GM12878 (cell line): ENCODE results near the gene RPLP1. TPM values are rescaled to one million over a fixed set of nuclear protein-coding genes. Genes with fewer than 3 reads are reported as not detected.
A peak's percentile ranks its signal among the peaks of the same experiment; 100 is the strongest.

Experiments
- ATAC-seq: fragments of 200-7000 bp; cut with Tn5 transposase; 3 replicates; pipeline ENCODE4 v1.9.1; 2020; ENCODE audit warnings: mild to moderate bottlenecking, moderate library complexity
- BruUV-seq: library from RNA; stranded (reverse); fragments of 400-500 nt; replicated peaks from 2 replicates; lab custom pipeline; 2021; lab: Mats Ljungman, UMichigan
- CTCF ChIA-PET: fragments of 300-600 bp; sonication (Branson Sonifier 250); formaldehyde crosslinking; extraction: SDS; loops from one replicate; lab custom pipeline; 2021; ENCODE audit warnings: inconsistent platforms; lab: Yijun Ruan, JAX
- POLR2A ChIA-PET: fragments of 350-600 bp; formaldehyde crosslinking; extraction: SDS; loops from one replicate; lab custom pipeline; 2021; ENCODE audit warnings: inconsistent platforms; lab: Charles Lee
- RAD21 ChIA-PET: fragments of 300-600 bp; sonication (Branson Sonifier 250); formaldehyde crosslinking; loops from one replicate; lab custom pipeline; 2023; ENCODE audit warnings: antibody characterized with exemption; ENCODE audit not compliant: unreplicated experiment; lab: Charles Lee
- SMC1A ChIA-PET: fragments of 300-600 bp; sonication (Branson Sonifier 250); formaldehyde crosslinking; loops from one replicate; lab custom pipeline; 2023; ENCODE audit not compliant: unreplicated experiment, uncharacterized antibody; lab: Charles Lee
- DNase-seq: peaks from one replicate; pipeline ENCODE4 v3.0.0-alpha.2; 2011; ENCODE audit warnings: low read depth, low spot score
- FAIRE-seq: peaks from 3 replicates; lab custom pipeline; 2011; peaks lifted over from hg19 to GRCh38; lab: Jason Lieb, UNC
- H2AFZ ChIP-seq: 2 replicates; pipeline ENCODE4 v1.6.0; 2011; ENCODE audit warnings: low read depth, low read length, control low read depth; ENCODE audit not compliant: control insufficient read depth
- H3K27ac ChIP-seq: 2 replicates; pipeline ENCODE4 v1.5.1; 2011; ENCODE audit warnings: control low read depth; ENCODE audit not compliant: control insufficient read depth, insufficient read depth
- H3K27me3 ChIP-seq, 2 experiments: replicated peaks in 1 of 2; 2 replicates each; pipeline versions ENCODE4 v1.6.0 to v1.6.1; 2011; ENCODE audit warnings: low read length in 1 of 2; ENCODE audit not compliant: control insufficient read depth in 2 of 2, insufficient read depth in 2 of 2
- H3K36me3 ChIP-seq, 2 experiments: 2 replicates each; pipeline ENCODE4 v1.5.1; 2011; ENCODE audit warnings: low read length in 1 of 2; ENCODE audit not compliant: control insufficient read depth in 2 of 2, insufficient read depth in 2 of 2
- H3K4me1 ChIP-seq: 2 replicates; pipeline ENCODE4 v1.6.1; 2011; ENCODE audit warnings: mild to moderate bottlenecking, low read length, moderate library complexity, mixed read lengths; ENCODE audit not compliant: control insufficient read depth, insufficient read depth
- H3K4me2 ChIP-seq: 2 replicates; pipeline ENCODE4 v1.6.0; 2011; ENCODE audit warnings: control low read depth; ENCODE audit not compliant: control insufficient read depth, insufficient read depth
- H3K4me3 ChIP-seq: fragments of 200-600 bp; sonication (generic); 2 replicates; pipeline ENCODE4 v1.5.1; 2016
- H3K79me2 ChIP-seq: 2 replicates; pipeline ENCODE4 v1.6.0; 2011; ENCODE audit warnings: low read length; ENCODE audit not compliant: control insufficient read depth, insufficient read depth
- H3K9ac ChIP-seq: 2 replicates; pipeline ENCODE4 v1.8.0; 2011; ENCODE audit warnings: low read length, control low read depth, mixed read lengths; ENCODE audit not compliant: control insufficient read depth, insufficient read depth
- H3K9me3 ChIP-seq: replicated peaks from 3 replicates; pipeline ENCODE4 v1.5.1; 2011; ENCODE audit warnings: mild to moderate bottlenecking, low read length; ENCODE audit not compliant: control insufficient read depth, insufficient read depth
- H4K20me1 ChIP-seq: 2 replicates; pipeline ENCODE4 v1.6.0; 2011; ENCODE audit not compliant: control insufficient read depth, insufficient read depth
- BHLHE40 ChIP-seq, 2 experiments: fragments of 450-650 bp in 1 of 2; IDR thresholded peaks; 2 replicates each; pipeline ENCODE4 v1.6.1; 2011 to 2017; ENCODE audit warnings: low read depth in 2 of 2, borderline replicate concordance in 1 of 2, improper control_type of control experiment in 1 of 2, low read length in 1 of 2, mild to moderate bottlenecking in 1 of 2
- CTCF ChIP-seq, 3 experiments: IDR thresholded peaks in 2 of 3; conservative IDR thresholded peaks in 1 of 3; 2 replicates each; pipeline ENCODE4 v1.5.1; 2011; ENCODE audit warnings: low read depth in 3 of 3, low read length in 3 of 3, mild to moderate bottlenecking in 3 of 3, control low read depth in 2 of 3, moderate library complexity in 2 of 3, inconsistent platforms in 1 of 3, mixed read lengths in 1 of 3; ENCODE audit not compliant: control insufficient read depth in 2 of 3, insufficient read depth in 1 of 3; ENCODE audit errors: extremely low read depth in 1 of 3
- IRF4 ChIP-seq: IDR thresholded peaks from 2 replicates; pipeline ENCODE4 v1.6.1; 2011; ENCODE audit warnings: low read depth, low read length
- PAX8 ChIP-seq: fragments of 450-650 bp; IDR thresholded peaks from 2 replicates; pipeline ENCODE4 v1.6.1; 2017; ENCODE audit warnings: mild to moderate bottlenecking, moderate library complexity
- RAD21 ChIP-seq: IDR thresholded peaks from 2 replicates; pipeline ENCODE4 v1.6.1; 2011; ENCODE audit warnings: mild to moderate bottlenecking, low read depth, low read length, moderate library complexity; ENCODE audit not compliant: insufficient read depth
- SMC3 ChIP-seq: IDR thresholded peaks from 2 replicates; pipeline ENCODE4 v1.6.1; 2011; ENCODE audit warnings: low read length, improper control_type of control experiment, borderline replicate concordance
- SUPT20H ChIP-seq: IDR thresholded peaks from 2 replicates; pipeline ENCODE4 v1.6.1; 2011; ENCODE audit warnings: low read depth, mild to moderate bottlenecking, low read length, moderate library complexity, borderline replicate concordance; ENCODE audit not compliant: control insufficient read depth
- YY1 ChIP-seq: IDR thresholded peaks from 2 replicates; pipeline ENCODE4 v1.6.1; 2011; ENCODE audit warnings: low read depth, mild to moderate bottlenecking, low read length
- ZZZ3 ChIP-seq: IDR thresholded peaks from 2 replicates; pipeline ENCODE4 v1.6.1; 2011; ENCODE audit warnings: low read depth; ENCODE audit not compliant: control insufficient read depth, insufficient read length
- WGBS: methylation state at CpG from one replicate; pipeline ENCODE4 v1.1.6; 2016; ENCODE audit warnings: low lambda C conversion rate; ENCODE audit not compliant: insufficient replicate concordance, insufficient coverage; ENCODE audit errors: missing lambda C conversion rate; 5-methylcytosine and 5-hydroxymethylcytosine counted together
- in situ Hi-C: fragments of 300-500 bp; cut with MboI; formaldehyde crosslinking; loops from 9 replicates; pipeline ENCODE4 v1.14.3; 2018; ENCODE audit warnings: mixed read lengths
- intact Hi-C: fragments of 100-400 bp; cut with micrococcal nuclease; formaldehyde crosslinking; loops from one replicate; pipeline ENCODE4 v1.14.2; 2022; ENCODE audit not compliant: unreplicated experiment
- polyA plus RNA-seq, 11 experiments: library from polyadenylated mRNA; depleted of rRNA in 4 of 11; unstranded in 6 of 11; stranded (reverse) in 5 of 11; fragments of >200 nt; fragmentation: Nextera tagmentation in 4 of 11; fragmentation: Illumina TruSeq in 1 of 11; extraction: Ambion mirVana in 4 of 11; extraction: Trizol in 1 of 11; gene quantifications; 1 replicate in 1 of 11; 2 replicates in 10 of 11; pipeline versions ENCODE4 v1.2.1 to v1.2.3, GENCODE V29; 2011 to 2016; ENCODE audit warnings: inconsistent platforms in 2 of 11, missing spikeins in 2 of 11, low read depth in 1 of 11
- total RNA-seq, 4 experiments: library from RNA; depleted of rRNA in 3 of 4; stranded (reverse); fragments of >200 nt in 3 of 4; fragmentation: Illumina TruSeq in 1 of 4; extraction: Trizol in 1 of 4; gene quantifications; 2 replicates each; pipeline versions ENCODE4 v1.2.1 to v1.2.3, GENCODE V29; 2013 to 2021

RPLP1 gene
- total and polyA plus RNA-seq, 10 of the 15 experiments (the other 5 are each of a cell fraction or from before 2014, with no cell fraction given), result 217 to 3,098 (median 1,664) TPM

GRCh38 chr15:69475769-69476358 is 23.2 kb downstream of the RPLP1 start:
- SMC1A ChIA-PET, result interaction anchor here (0.6 to 1.5 kb wide), 6 partner anchors 28 to 1247 kb away, joined by 3 to 5 read pairs (median 4); no protein-coding TSS in a partner anchor
- Histone ChIP-seq H3K4me2 (no peak overlapping the region), H2AFZ (no peak overlapping the region), H3K4me1 (no peaks in the 10 kb centered on the region), H3K27me3 (no peaks in the 10 kb centered on the region), H3K27ac (no peak overlapping the region), H3K9me3 (peaks cover 3% of the 10 kb centered on the region; the same call in 2 of the 3 replicates), H3K79me2 (no peaks in the 10 kb centered on the region), H3K9ac (no peak overlapping the region), H4K20me1 (no peaks in the 10 kb centered on the region), H3K36me3 (no peaks in the 10 kb centered on the region), H3K4me3 (no peak overlapping the region)
- WGBS, result 20% methylated on average over 8 of the region's 8 CpGs
- no TSS peak for BruUV-seq
- FAIRE-seq, result peak; percentile 75
- no peak for DNase-seq
- TF ChIP-seq IRF4, result 0 out of 2 replicates have a peak, but pooled peaks have one; percentile 47
- no peak for TF ChIP-seq SUPT20H
- TF ChIP-seq YY1, result 0 out of 2 replicates have a peak, but pooled peaks have one; percentile 30
- peak in 1 of 2 experiments; percentile 30; a peak in 1 of 4 replicates for TF ChIP-seq BHLHE40 (IDR thresholded peaks at IDR 0.05; ENCODE audit: borderline replicate concordance in 1 of 2, low read depth in 2 of 2, low read length in 1 of 2)
- TF ChIP-seq CTCF (IDR thresholded peaks at IDR 0.05 in 2 of 3, conservative IDR thresholded peaks at IDR 0.05 in 1 of 3; ENCODE audit: control insufficient read depth in 2 of 3, extremely low read depth in 1 of 3, insufficient read depth in 1 of 3, low read depth in 3 of 3, low read length in 3 of 3), result peak; percentile 95 to 97 (median 97); a peak in 5 of 6 replicates
- TF ChIP-seq ZZZ3, result no peak
- peak; percentile 67 for TF ChIP-seq SMC3
- TF ChIP-seq PAX8, result no peak
- TF ChIP-seq RAD21, result peak; percentile 91
- POLR2A ChIA-PET, result no interaction called here
- peak; percentile 89 for ATAC-seq
- intact Hi-C loops, result loop anchor here (5.0 to 10.0 kb wide), 6 partner anchors 246 to 1336 kb away; partner anchors contain the start of gene TLE3
- CTCF ChIA-PET, result interaction anchor here (0.6 to 3.0 kb wide), 21 partner anchors 9 to 1247 kb away, joined by 3 to 17 read pairs (median 4); no protein-coding TSS in a partner anchor
- RAD21 ChIA-PET, result interaction anchor here (0.8 to 2.2 kb wide), 3 partner anchors 947 to 1247 kb away, joined by 3 to 11 read pairs (median 4); no protein-coding TSS in a partner anchor
- in situ Hi-C loops, result loop anchor here (10.0 kb wide), 1 partner anchor 1249 kb away; no protein-coding TSS in a partner anchor
